OCI-LY3 (cell line): Measurements from ENCODE around the gene ARMH4.
"Not testable (repeated sequence)": the region's sequence is repeated elsewhere in the genome, so short reads cannot be mapped to it uniquely, and the experiment has no call there.

Source experiments
- CTCF ChIP-seq: fragments of 200-600, 300-600 bp; sonication (generic); IDR thresholded peaks from 2 replicates; pipeline ENCODE4 v1.5.1; 2014; ENCODE audit warnings: antibody characterized with exemption, low read length, low read depth
- EZH2phosphoT487 ChIP-seq: fragments of 200-600 bp; shearing (Covaris generic); IDR thresholded peaks from 2 replicates; pipeline ENCODE4 v1.6.1; 2018; ENCODE audit warnings: antibody characterized with exemption, mixed run types, low read depth

GRCh38 chr14:58122546-58122945 is 29.5 kb downstream of the ARMH4 start:
- not testable (repeated sequence) for TF ChIP-seq CTCF, EZH2phosphoT487
